ENCODE data around the gene GPR135.

GPR135 gene

GRCh38 chr14:59439256-59439965 is 25.8 kb downstream of the GPR135 start:
- ATAC-seq: peak; percentile 82
- TF ChIP-seq ISL1 (CRISPR knock-in tag; IDR thresholded peaks at IDR 0.05) (peak; percentile 93), SNAI2 (CRISPR knock-in tag; IDR thresholded peaks at IDR 0.05) (no peak)

DNA sequence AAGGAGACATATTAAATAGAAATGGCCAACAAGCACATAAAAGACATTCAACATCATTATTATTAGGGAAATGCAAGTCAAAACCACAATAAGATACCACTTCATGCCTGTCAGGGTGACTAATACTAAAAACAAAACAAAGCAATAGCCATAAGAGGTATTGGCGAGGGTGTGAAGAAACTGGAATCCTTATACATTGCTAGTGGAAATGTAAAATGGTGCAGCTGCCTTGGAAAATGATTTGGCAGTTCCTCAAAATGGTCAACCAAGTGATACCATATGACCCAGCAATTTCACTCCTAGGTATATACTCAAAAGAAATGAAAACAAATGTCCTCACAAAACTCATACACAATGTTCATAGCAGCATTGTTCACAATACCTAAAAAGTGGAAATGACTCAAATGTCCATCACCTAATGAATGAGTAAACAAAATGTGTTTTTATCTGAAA is 27.0 kb downstream of the GPR135 start:
- TF ChIP-seq PPARA (CRISPR knock-in tag; IDR thresholded peaks at IDR 0.05; ENCODE audit: borderline replicate concordance): no peak
- TF ChIP-seq TOX (CRISPR knock-in tag; IDR thresholded peaks at IDR 0.05; ENCODE audit: borderline replicate concordance): no peak
- TF ChIP-seq, protein P1, sequence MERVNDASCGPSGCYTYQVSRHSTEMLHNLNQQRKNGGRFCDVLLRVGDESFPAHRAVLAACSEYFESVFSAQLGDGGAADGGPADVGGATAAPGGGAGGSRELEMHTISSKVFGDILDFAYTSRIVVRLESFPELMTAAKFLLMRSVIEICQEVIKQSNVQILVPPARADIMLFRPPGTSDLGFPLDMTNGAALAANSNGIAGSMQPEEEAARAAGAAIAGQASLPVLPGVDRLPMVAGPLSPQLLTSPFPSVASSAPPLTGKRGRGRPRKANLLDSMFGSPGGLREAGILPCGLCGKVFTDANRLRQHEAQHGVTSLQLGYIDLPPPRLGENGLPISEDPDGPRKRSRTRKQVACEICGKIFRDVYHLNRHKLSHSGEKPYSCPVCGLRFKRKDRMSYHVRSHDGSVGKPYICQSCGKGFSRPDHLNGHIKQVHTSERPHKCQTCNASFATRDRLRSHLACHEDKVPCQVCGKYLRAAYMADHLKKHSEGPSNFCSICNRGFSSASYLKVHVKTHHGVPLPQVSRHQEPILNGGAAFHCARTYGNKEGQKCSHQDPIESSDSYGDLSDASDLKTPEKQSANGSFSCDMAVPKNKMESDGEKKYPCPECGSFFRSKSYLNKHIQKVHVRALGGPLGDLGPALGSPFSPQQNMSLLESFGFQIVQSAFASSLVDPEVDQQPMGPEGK (CRISPR knock-in tag; IDR thresholded peaks at IDR 0.05; ENCODE audit: borderline replicate concordance): no peak
- no peak for TF ChIP-seq ZC3H10 (CRISPR knock-in tag; IDR thresholded peaks at IDR 0.05)
- TF ChIP-seq TCF4 (CRISPR knock-in tag; IDR thresholded peaks at IDR 0.05; ENCODE audit: borderline replicate concordance): no peak
- no peak for TF ChIP-seq BACH2 (CRISPR knock-in tag; IDR thresholded peaks at IDR 0.05; ENCODE audit: borderline replicate concordance)
- no peak for TF ChIP-seq CSDC2 (CRISPR knock-in tag; IDR thresholded peaks at IDR 0.05)
- TF ChIP-seq CSRNP3 (CRISPR knock-in tag; IDR thresholded peaks at IDR 0.05): no peak
- no peak for TF ChIP-seq SNAI2 (CRISPR knock-in tag; IDR thresholded peaks at IDR 0.05)
- TF ChIP-seq GLIS3 (CRISPR knock-in tag; IDR thresholded peaks at IDR 0.05): no peak
- no peak for TF ChIP-seq OSR1 (CRISPR knock-in tag; IDR thresholded peaks at IDR 0.05)
- no peak for TF ChIP-seq ZNF70 (CRISPR knock-in tag; IDR thresholded peaks at IDR 0.05)
- TF ChIP-seq, protein P2, sequence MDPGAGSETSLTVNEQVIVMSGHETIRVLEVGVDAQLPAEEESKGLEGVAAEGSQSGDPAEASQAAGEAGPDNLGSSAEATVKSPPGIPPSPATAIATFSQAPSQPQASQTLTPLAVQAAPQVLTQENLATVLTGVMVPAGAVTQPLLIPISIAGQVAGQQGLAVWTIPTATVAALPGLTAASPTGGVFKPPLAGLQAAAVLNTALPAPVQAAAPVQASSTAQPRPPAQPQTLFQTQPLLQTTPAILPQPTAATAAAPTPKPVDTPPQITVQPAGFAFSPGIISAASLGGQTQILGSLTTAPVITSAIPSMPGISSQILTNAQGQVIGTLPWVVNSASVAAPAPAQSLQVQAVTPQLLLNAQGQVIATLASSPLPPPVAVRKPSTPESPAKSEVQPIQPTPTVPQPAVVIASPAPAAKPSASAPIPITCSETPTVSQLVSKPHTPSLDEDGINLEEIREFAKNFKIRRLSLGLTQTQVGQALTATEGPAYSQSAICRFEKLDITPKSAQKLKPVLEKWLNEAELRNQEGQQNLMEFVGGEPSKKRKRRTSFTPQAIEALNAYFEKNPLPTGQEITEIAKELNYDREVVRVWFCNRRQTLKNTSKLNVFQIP (CRISPR knock-in tag; IDR thresholded peaks at IDR 0.05; ENCODE audit: borderline replicate concordance, low read depth): no peak
- TF ChIP-seq ZFP3 (CRISPR knock-in tag; IDR thresholded peaks at IDR 0.05): no peak
- TF ChIP-seq ARNTL (CRISPR knock-in tag; IDR thresholded peaks at IDR 0.05; ENCODE audit: borderline replicate concordance, low read depth): no peak
- ATAC-seq: no peak

DNA sequence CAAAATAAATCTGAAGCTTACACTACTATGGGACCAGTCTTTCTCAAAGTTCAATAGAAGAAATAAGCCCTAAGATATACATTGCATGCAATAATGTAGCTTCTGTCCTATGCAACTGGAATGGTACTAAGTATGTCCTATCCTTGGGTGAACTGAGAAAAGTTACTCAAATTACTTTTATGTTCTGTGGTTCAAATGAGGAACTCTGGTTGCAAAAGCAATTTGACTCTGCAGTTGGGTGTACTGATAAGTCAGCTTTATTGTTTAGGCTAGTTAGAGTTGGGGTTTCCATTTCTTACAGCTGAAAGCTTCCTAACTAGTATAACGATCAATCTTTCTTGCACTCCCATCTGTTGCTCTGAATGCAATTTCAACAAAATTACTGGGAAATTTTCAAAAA is 29.2 kb downstream of the GPR135 start:
- no peak for TF ChIP-seq ZNF8 (CRISPR knock-in tag; IDR thresholded peaks at IDR 0.05)
- TF ChIP-seq ARNTL (CRISPR knock-in tag; IDR thresholded peaks at IDR 0.05; ENCODE audit: borderline replicate concordance, low read depth): no peak
- no peak for TF ChIP-seq ZNF565 (CRISPR knock-in tag; conservative IDR thresholded peaks at IDR 0.05; ENCODE audit: low read depth)
- no peak for TF ChIP-seq SNAI2 (CRISPR knock-in tag; IDR thresholded peaks at IDR 0.05)
- TF ChIP-seq CSRNP3 (CRISPR knock-in tag; IDR thresholded peaks at IDR 0.05): no peak
- no peak for TF ChIP-seq CSDC2 (CRISPR knock-in tag; IDR thresholded peaks at IDR 0.05)
- no peak for TF ChIP-seq ZC3H10 (CRISPR knock-in tag; IDR thresholded peaks at IDR 0.05)
- no peak for TF ChIP-seq ESRRG (CRISPR knock-in tag; IDR thresholded peaks at IDR 0.05)
- no peak for TF ChIP-seq BACH2 (CRISPR knock-in tag; IDR thresholded peaks at IDR 0.05; ENCODE audit: borderline replicate concordance)
- TF ChIP-seq, protein P1 (CRISPR knock-in tag; IDR thresholded peaks at IDR 0.05; ENCODE audit: borderline replicate concordance): no peak
- no peak for TF ChIP-seq ZFP30 (CRISPR knock-in tag; IDR thresholded peaks at IDR 0.05)
- TF ChIP-seq ZNF70 (CRISPR knock-in tag; IDR thresholded peaks at IDR 0.05): no peak
- TF ChIP-seq OSR1 (CRISPR knock-in tag; IDR thresholded peaks at IDR 0.05): no peak
- no peak for TF ChIP-seq GLIS3 (CRISPR knock-in tag; IDR thresholded peaks at IDR 0.05)
- TF ChIP-seq, protein P2 (CRISPR knock-in tag; IDR thresholded peaks at IDR 0.05; ENCODE audit: borderline replicate concordance, low read depth): no peak
- TF ChIP-seq ISL1 (CRISPR knock-in tag; IDR thresholded peaks at IDR 0.05): no peak
- no peak for TF ChIP-seq CREB5 (CRISPR knock-in tag; IDR thresholded peaks at IDR 0.05; ENCODE audit: low read depth)
- no peak for ATAC-seq

Measured in SK-N-SH treated with all-trans-retinoic acid at 6 μM for 48 hours (cell line).